ENCODE results near the gene BLM.
"Not testable (repeated sequence)": the region's sequence is repeated elsewhere in the genome, so short reads cannot be mapped to it uniquely, and the experiment has no call there.

The BLM gene

DNA sequence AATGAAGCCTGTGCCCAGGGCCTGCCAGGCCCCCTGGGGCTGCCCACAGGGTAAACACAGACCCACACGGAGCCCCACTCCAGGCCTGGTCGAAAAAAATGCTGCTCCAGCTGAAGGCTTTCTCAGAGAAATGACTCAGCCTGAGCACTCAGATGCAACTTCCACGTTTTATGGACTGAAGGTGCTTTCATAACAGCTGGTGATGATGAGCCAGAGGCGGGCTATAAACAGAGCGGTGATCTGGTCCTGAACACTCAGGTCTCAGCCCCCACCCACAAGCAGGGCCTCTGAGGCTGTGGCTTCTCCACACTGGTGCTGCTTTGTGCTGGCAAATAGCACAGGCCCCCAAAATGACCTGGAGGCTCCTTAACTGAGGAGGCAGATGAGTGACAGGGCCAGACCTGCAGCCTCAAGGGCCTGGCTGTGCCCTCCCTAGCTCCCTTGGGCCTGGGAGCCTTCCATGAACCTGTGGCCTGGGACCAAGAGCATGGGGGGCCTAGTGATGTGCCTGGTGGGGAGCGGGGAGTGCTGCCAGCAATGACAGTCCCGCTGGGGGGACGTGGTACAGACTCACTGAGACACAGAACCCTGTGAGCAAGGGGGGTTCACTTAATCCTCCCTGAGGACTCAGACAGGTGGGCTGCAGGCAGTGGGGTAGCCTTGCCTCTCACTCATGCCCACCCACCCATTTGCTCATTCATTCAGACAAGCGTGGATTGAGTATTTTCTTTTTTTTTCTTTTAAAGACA, 128.2 kb downstream of the BLM start:
- H3K4me3 ChIP-seq (ENCODE audit: low read depth, low read length), result no peak overlapping the region
- H3K4me1 ChIP-seq, result no peaks in the 10 kb centered on the region
- no peak overlapping the region for H3K27ac ChIP-seq
- no peaks in the 10 kb centered on the region for H3K9me3 ChIP-seq (ENCODE audit: control insufficient read depth, low read length)
- H2AFZ ChIP-seq, result no peak overlapping the region
- no peaks in the 10 kb centered on the region for H3K79me2 ChIP-seq
- TF ChIP-seq, protein P1, sequence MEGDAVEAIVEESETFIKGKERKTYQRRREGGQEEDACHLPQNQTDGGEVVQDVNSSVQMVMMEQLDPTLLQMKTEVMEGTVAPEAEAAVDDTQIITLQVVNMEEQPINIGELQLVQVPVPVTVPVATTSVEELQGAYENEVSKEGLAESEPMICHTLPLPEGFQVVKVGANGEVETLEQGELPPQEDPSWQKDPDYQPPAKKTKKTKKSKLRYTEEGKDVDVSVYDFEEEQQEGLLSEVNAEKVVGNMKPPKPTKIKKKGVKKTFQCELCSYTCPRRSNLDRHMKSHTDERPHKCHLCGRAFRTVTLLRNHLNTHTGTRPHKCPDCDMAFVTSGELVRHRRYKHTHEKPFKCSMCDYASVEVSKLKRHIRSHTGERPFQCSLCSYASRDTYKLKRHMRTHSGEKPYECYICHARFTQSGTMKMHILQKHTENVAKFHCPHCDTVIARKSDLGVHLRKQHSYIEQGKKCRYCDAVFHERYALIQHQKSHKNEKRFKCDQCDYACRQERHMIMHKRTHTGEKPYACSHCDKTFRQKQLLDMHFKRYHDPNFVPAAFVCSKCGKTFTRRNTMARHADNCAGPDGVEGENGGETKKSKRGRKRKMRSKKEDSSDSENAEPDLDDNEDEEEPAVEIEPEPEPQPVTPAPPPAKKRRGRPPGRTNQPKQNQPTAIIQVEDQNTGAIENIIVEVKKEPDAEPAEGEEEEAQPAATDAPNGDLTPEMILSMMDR (IDR thresholded peaks at IDR 0.05), result no peak
- H3K9ac ChIP-seq, result no peak overlapping the region
- H3K4me2 ChIP-seq (ENCODE audit: low read length), result no peak overlapping the region
- H3K27me3 ChIP-seq (ENCODE audit: control insufficient read depth, insufficient read depth, low read length), result no peaks in the 10 kb centered on the region
- no peaks in the 10 kb centered on the region for H3K36me3 ChIP-seq (ENCODE audit: control insufficient read depth, insufficient read depth, low read length)

DNA sequence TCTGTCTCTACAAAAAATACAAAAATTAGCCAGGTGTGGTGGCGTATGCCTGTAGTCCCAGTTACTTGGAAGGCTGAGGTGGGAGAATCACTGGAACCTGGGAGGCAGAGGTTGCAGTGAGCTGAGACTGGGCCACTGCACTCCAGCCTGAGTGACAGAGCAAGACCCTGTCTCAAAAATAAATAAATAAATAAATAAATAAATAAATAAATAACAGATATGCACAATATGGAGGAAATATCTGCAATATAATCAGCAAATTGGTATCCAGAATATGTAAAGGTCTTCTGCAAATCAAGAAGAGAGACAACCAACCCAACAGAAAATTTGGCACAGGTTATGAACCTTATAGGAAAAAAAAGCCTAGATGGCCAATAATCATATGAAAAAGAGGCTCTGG, 132.3 kb downstream of the BLM start:
- not testable (repeated sequence) for H3K9ac ChIP-seq; H3K27ac ChIP-seq; H2AFZ ChIP-seq; H3K36me3 ChIP-seq (ENCODE audit: control insufficient read depth, insufficient read depth, low read length); H3K9me3 ChIP-seq (ENCODE audit: control insufficient read depth, low read length); H3K27me3 ChIP-seq (ENCODE audit: control insufficient read depth, insufficient read depth, low read length); H3K4me2 ChIP-seq (ENCODE audit: low read length); H3K79me2 ChIP-seq; H3K4me1 ChIP-seq; H3K4me3 ChIP-seq (ENCODE audit: low read depth, low read length)

DNA sequence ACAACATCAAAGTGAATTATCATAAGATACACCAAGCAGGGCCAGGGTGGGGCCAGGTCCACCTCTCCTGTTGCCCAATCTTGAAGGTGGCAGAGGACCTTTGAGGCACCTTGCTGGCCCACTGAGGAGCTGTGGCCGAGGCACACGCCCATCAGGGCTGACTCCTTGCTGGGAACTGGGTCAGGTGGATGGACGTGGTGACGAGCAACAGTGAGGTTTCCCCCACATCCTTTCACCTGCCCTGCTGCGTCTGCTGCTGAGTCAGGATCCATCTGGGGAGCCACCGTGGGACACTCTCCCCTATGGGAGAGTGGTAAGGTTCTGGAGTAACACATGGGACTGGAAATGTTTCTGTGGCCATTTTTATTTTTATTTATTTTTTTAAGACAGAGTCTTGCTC, 134.0 kb downstream of the BLM start:
- H2AFZ ChIP-seq, result no peak overlapping the region
- no peaks in the 10 kb centered on the region for H3K36me3 ChIP-seq (ENCODE audit: control insufficient read depth, insufficient read depth, low read length)
- TF ChIP-seq, protein P1 (IDR thresholded peaks at IDR 0.05), result no peak
- no peaks in the 10 kb centered on the region for H3K4me1 ChIP-seq
- no peak overlapping the region for H3K9ac ChIP-seq
- H3K9me3 ChIP-seq (ENCODE audit: control insufficient read depth, low read length), result no peaks in the 10 kb centered on the region
- no peak overlapping the region for H3K4me3 ChIP-seq (ENCODE audit: low read depth, low read length)
- no peaks in the 10 kb centered on the region for H3K79me2 ChIP-seq
- no peak overlapping the region for H3K4me2 ChIP-seq (ENCODE audit: low read length)
- H3K27me3 ChIP-seq (ENCODE audit: control insufficient read depth, insufficient read depth, low read length), result no peaks in the 10 kb centered on the region
- H3K27ac ChIP-seq, result no peak overlapping the region

DNA sequence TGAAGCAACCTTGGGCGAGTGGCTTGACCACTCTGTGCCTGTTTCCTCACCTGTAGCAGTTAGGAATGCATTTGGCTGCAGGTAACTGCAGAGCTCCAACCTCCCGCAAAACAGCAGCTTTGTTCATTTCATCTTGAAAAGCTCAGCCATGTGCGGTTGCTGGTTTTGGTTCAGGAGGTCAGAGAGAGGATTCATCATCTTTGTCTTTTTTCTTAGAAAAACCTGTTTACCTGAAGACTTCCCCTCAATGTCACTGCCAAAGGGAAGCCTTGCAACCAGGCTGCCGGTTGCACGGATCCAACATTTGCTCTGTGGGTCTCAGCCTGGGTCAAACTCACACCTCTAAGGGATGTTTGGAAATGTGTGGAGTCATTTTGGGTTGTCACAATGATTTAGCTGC, 134.8 kb downstream of the BLM start:
- Histone ChIP-seq H3K9ac (no peak overlapping the region), H3K27me3 (ENCODE audit: control insufficient read depth, insufficient read depth, low read length) (no peaks in the 10 kb centered on the region), H3K79me2 (no peaks in the 10 kb centered on the region), H3K4me3 (ENCODE audit: low read depth, low read length) (no peak overlapping the region), H3K36me3 (ENCODE audit: control insufficient read depth, insufficient read depth, low read length) (no peaks in the 10 kb centered on the region), H3K4me2 (ENCODE audit: low read length) (no peak overlapping the region), H2AFZ (no peak overlapping the region), H3K9me3 (ENCODE audit: control insufficient read depth, low read length) (no peaks in the 10 kb centered on the region), H3K4me1 (no peaks in the 10 kb centered on the region), H3K27ac (no peak overlapping the region)
- TF ChIP-seq, protein P1 (IDR thresholded peaks at IDR 0.05), result no peak

DNA sequence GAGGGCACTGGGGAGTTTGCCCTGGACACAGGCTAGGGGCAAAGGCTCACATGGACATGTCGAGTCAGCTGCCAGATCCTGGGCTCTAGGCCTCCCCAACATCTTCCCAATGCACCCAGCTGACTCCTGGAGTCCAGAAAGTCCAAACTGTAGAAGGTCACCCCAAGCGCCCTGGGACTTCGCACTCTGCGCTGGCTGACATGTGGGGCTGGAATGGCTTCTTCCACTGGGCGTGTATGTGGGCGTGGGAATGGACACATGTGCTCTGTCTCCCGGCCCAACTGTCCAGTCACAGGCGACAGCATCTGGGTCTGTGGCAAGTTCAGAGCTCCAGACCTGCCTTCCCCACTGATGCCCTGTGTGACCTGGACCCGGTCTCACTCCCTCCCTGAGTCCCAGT, 138.0 kb downstream of the BLM start:
- Histone ChIP-seq H2AFZ (no peak overlapping the region), H3K9me3 (ENCODE audit: control insufficient read depth, low read length) (no peaks in the 10 kb centered on the region), H3K27me3 (ENCODE audit: control insufficient read depth, insufficient read depth, low read length) (no peaks in the 10 kb centered on the region), H3K9ac (no peak overlapping the region), H3K27ac (no peak overlapping the region), H3K36me3 (ENCODE audit: control insufficient read depth, insufficient read depth, low read length) (no peaks in the 10 kb centered on the region), H3K4me1 (no peaks in the 10 kb centered on the region), H3K4me2 (ENCODE audit: low read length) (no peak overlapping the region), H3K4me3 (ENCODE audit: low read depth, low read length) (no peak overlapping the region), H3K79me2 (no peaks in the 10 kb centered on the region)
- TF ChIP-seq, protein P1 (IDR thresholded peaks at IDR 0.05), result no peak
